ENCODE measurements around the gene PIK3R1.

The PIK3R1 gene

DNA sequence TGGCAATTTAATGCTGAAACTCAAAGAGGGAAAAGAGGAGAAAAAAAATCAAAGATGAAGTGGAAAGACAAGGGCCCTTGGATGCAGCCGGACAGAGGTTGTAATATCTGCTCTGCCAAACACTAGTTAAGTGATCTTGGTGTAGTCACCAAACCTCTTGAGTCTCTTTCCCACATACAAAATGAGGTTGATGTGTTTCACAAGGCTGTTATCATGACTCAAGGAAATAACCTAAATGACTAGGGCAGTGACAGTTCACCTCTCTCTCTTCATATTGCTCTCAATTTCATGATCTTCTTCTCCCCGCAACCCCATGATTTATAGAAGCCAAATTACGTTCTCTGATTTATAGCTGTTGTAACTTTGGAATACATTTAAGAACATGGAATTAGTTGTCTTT lies 44.9 kb downstream of the PIK3R1 start:
- Histone ChIP-seq H3K36me3 (ENCODE audit: control insufficient read depth, insufficient read depth, low read length) (no peaks in the 10 kb centered on the region), H3K9me3 (ENCODE audit: control insufficient read depth, low read length) (no peaks in the 10 kb centered on the region), H3K4me1 (ENCODE audit: control insufficient read depth, insufficient read depth, low read length, poor library complexity, severe bottlenecking) (peaks cover 3% of the 10 kb centered on the region), H3K27ac (ENCODE audit: low read depth, low read length, severe bottlenecking) (no peak overlapping the region), H3K4me3 (ENCODE audit: extremely low read depth, insufficient read depth, low read length, poor library complexity, severe bottlenecking) (no peak overlapping the region)
- 83% methylated on average over 1 of the region's 3 CpGs; no CpG with 5 or more reads in 1 of the 2 experiments for WGBS, 2 experiments (ENCODE audit: insufficient coverage in 2 of 2)

DNA sequence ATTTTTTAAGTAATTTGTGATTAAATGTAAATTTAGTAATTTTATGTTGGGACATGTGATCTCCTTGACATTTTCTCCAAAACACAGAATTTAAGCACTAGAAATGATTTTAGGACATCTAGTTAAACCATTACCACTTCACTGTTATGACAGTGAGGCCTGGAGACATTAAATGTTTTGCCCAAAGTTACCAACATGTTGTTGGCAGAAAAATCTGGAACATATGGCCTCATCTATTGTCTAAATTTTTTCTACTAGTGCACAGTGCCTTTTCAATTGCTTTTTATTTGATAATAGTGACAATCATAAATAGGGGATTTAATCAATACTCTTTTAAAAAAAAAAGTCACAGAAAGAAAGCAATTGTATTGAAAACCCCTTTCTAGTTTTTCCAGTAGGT lies 45.6 kb downstream of the PIK3R1 start:
- Histone ChIP-seq H3K4me3 (ENCODE audit: extremely low read depth, insufficient read depth, low read length, poor library complexity, severe bottlenecking) (no peak overlapping the region), H3K9me3 (ENCODE audit: control insufficient read depth, low read length) (no peaks in the 10 kb centered on the region), H3K27ac (ENCODE audit: low read depth, low read length, severe bottlenecking) (no peak overlapping the region), H3K36me3 (ENCODE audit: control insufficient read depth, insufficient read depth, low read length) (no peaks in the 10 kb centered on the region), H3K4me1 (ENCODE audit: control insufficient read depth, insufficient read depth, low read length, poor library complexity, severe bottlenecking) (peaks cover 3% of the 10 kb centered on the region)

DNA sequence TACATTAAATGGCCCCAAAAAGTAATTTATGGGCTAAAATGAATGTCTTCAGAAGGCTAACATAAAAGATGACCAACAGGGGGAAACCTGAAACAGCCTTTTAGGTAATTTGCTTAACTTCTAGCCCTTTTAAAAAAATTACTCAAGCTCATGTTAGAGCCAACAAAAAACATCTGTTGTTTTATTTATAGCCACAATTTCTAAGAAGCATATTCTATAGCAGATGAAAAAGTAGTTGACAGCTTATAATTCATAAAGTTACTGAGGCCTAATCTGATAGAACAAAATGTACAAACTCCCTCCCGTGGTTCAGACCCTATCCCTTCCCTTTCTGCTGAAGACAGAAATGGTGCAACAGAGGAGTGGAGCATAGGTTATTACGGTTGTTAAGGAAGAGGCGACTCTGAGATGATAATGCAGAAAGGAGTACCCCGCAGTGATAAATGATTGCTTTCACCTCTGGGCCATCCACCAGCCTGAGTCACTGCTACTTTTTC lies 46.1 kb downstream of the PIK3R1 start:
- H3K27ac ChIP-seq (ENCODE audit: low read depth, low read length, severe bottlenecking): no peak overlapping the region
- H3K36me3 ChIP-seq (ENCODE audit: control insufficient read depth, insufficient read depth, low read length): no peaks in the 10 kb centered on the region
- 95% methylated on average over 4 of the region's 4 CpGs; no CpG with 5 or more reads in 1 of the 2 experiments for WGBS, 2 experiments (ENCODE audit: insufficient coverage in 2 of 2)
- H3K4me3 ChIP-seq (ENCODE audit: extremely low read depth, insufficient read depth, low read length, poor library complexity, severe bottlenecking): no peak overlapping the region
- H3K4me1 ChIP-seq (ENCODE audit: control insufficient read depth, insufficient read depth, low read length, poor library complexity, severe bottlenecking): peaks cover 3% of the 10 kb centered on the region
- H3K9me3 ChIP-seq (ENCODE audit: control insufficient read depth, low read length): no peaks in the 10 kb centered on the region

DNA sequence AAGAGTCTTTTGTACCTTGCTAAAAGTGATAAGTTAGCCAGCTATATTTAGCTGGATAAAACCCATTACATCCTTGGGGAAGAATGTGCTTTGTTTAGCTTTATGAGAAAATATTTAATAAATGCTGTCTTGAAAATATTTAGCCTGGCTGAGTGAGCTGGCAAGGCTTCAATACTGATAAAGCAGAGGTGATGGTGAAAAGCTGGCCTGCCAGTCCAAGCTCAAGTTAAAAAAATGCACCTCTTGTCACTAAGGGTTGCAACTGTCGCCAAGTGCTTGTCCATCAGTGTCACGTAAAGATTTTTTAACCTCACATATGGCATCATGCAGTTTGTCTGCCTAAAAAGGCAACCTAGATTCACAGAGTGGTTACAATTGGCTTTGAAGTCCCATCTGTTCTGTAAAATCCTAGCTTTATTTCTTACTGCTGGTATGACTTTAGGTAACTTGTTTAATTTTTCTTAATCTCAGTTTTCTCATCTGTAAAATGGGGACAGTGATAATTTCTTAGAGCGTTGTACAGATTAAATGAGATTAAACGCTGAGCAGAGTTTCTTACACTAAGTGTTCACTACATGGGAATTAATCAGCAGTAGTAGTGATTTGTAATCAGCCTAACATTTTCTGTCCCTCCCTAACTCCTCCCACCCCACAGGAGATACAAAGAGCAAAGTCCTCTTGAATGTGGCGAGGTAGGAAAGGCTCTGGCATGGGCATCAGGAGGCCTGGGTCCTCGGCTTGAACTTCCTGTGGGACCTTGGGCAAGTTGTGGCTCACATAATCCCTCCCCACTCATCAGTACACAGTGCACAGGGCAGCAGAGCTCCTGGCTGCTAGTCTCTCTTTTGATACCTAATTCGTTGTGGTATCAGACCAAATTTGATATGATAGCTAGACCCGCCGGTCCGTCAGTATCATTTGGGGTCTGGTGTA lies 48.7 kb downstream of the PIK3R1 start:
- H3K27ac ChIP-seq (ENCODE audit: low read depth, low read length, severe bottlenecking): no peak overlapping the region
- H3K4me1 ChIP-seq (ENCODE audit: control insufficient read depth, insufficient read depth, low read length, poor library complexity, severe bottlenecking): peaks cover 3% of the 10 kb centered on the region
- 84 to 93% methylated on average over 6 to 8 of the region's 10 CpGs for WGBS, 2 experiments (ENCODE audit: insufficient coverage in 2 of 2)
- H3K36me3 ChIP-seq (ENCODE audit: control insufficient read depth, insufficient read depth, low read length): no peaks in the 10 kb centered on the region
- no peak overlapping the region for H3K4me3 ChIP-seq (ENCODE audit: extremely low read depth, insufficient read depth, low read length, poor library complexity, severe bottlenecking)
- no peaks in the 10 kb centered on the region for H3K9me3 ChIP-seq (ENCODE audit: control insufficient read depth, low read length)

DNA sequence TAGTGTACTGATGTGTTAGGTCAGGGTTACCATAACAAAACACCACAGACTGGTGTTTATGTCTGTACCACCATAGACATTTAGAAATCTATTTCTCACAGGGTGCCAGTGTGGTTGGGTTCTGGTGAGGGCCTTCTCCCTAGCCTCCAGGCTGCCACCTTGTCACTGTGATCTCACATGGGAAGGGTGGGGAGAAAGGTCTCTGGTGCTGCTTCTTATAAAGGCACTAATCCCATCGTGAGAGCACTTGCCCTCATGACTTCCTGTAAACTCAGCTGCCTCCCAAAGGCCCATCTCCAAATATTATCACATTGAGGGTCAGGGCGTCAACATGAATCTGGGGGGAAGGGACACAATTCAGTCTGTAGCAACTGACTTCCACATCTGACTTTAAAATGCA lies 49.8 kb downstream of the PIK3R1 start:
- Histone ChIP-seq H3K9me3 (ENCODE audit: control insufficient read depth, low read length) (no peaks in the 10 kb centered on the region), H3K27ac (ENCODE audit: low read depth, low read length, severe bottlenecking) (no peak overlapping the region), H3K4me3 (ENCODE audit: extremely low read depth, insufficient read depth, low read length, poor library complexity, severe bottlenecking) (no peak overlapping the region), H3K36me3 (ENCODE audit: control insufficient read depth, insufficient read depth, low read length) (no peaks in the 10 kb centered on the region), H3K4me1 (ENCODE audit: control insufficient read depth, insufficient read depth, low read length, poor library complexity, severe bottlenecking) (no peaks in the 10 kb centered on the region)
- 40 to 88% methylated on average over 1 of the region's 2 CpGs for WGBS, 2 experiments (ENCODE audit: insufficient coverage in 2 of 2)

DNA sequence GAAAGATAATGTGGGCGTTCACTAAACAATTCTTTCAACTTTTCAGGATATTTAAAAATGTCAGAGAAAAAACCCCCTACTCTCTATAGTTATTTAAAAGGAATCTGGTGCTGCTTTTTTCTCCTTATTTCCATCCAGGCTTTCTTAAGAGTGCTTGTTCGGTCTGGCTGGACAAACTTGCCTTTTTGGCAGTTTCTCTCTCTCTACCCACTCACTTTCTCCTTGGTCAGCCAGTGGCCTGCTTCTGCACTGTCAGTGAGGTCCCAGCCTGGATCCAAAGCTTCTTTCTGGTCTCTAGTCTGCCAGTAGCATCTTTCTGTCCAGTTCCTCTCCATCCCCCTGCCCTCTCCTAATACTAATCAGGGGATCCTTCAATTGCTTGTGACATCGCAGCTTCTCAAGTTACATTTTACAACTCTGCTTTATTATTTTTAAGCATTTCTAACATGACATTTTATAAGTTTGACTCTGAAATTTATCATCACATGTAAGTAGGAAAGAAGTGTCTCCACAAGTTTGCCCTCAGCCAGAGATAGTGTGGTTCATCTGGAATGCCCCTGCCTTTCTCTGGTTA lies 50.4 kb downstream of the PIK3R1 start:
- Histone ChIP-seq H3K36me3 (ENCODE audit: control insufficient read depth, insufficient read depth, low read length) (no peaks in the 10 kb centered on the region), H3K4me3 (ENCODE audit: extremely low read depth, insufficient read depth, low read length, poor library complexity, severe bottlenecking) (no peak overlapping the region), H3K9me3 (ENCODE audit: control insufficient read depth, low read length) (no peaks in the 10 kb centered on the region), H3K27ac (ENCODE audit: low read depth, low read length, severe bottlenecking) (no peak overlapping the region), H3K4me1 (ENCODE audit: control insufficient read depth, insufficient read depth, low read length, poor library complexity, severe bottlenecking) (no peaks in the 10 kb centered on the region)
- 86 to 100% methylated on average over 1 to 2 of the region's 3 CpGs for WGBS, 2 experiments (ENCODE audit: insufficient coverage in 2 of 2)

DNA sequence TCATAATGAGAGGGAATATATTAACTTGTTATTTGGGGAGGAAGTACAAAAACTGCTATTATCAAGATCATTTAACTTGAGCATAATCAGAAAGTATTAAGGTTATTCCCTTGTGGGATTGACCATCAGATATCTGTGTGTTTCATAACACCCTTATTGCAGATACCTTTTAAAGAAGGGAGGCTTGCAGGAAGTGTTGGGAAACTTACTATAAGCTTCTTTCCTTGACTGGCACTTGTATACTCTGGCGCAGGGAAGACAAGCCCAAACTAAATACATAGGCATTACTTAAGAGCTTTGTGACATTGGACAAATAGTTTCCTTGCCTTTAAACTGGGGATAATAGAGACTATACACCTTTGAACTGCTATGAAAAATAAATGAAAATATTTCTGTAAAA lies 50.9 kb downstream of the PIK3R1 start:
- no peaks in the 10 kb centered on the region for H3K9me3 ChIP-seq (ENCODE audit: control insufficient read depth, low read length)
- no peak overlapping the region for H3K27ac ChIP-seq (ENCODE audit: low read depth, low read length, severe bottlenecking)
- no CpG with 5 or more reads among the region's 1 CpG for WGBS, 2 experiments (ENCODE audit: insufficient coverage in 2 of 2)
- H3K4me3 ChIP-seq (ENCODE audit: extremely low read depth, insufficient read depth, low read length, poor library complexity, severe bottlenecking): no peak overlapping the region
- H3K36me3 ChIP-seq (ENCODE audit: control insufficient read depth, insufficient read depth, low read length): no peaks in the 10 kb centered on the region
- H3K4me1 ChIP-seq (ENCODE audit: control insufficient read depth, insufficient read depth, low read length, poor library complexity, severe bottlenecking): no peaks in the 10 kb centered on the region

DNA sequence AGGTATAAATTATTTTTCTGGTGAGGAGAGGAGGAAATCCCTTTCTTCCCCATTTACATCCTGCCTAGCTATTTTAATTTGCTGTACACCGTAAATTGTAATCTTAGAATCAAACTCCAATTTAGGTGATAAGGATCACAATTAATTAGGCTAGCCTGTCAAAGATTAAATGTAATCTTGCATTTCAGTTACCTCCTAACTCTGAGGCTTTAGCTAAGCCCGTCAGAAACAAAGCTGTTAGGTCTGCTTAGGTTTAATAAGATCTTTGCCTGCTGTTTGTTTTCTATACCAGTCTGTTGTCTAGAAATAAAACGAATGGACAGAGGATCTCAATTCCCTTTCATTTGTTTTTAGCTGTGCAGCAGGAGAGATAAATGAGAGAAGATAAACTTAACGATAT lies 51.5 kb downstream of the PIK3R1 start:
- Histone ChIP-seq H3K4me3 (ENCODE audit: extremely low read depth, insufficient read depth, low read length, poor library complexity, severe bottlenecking) (no peak overlapping the region), H3K9me3 (ENCODE audit: control insufficient read depth, low read length) (no peaks in the 10 kb centered on the region), H3K36me3 (ENCODE audit: control insufficient read depth, insufficient read depth, low read length) (no peaks in the 10 kb centered on the region), H3K27ac (ENCODE audit: low read depth, low read length, severe bottlenecking) (no peak overlapping the region), H3K4me1 (ENCODE audit: control insufficient read depth, insufficient read depth, low read length, poor library complexity, severe bottlenecking) (no peaks in the 10 kb centered on the region)
- WGBS, 2 experiments (ENCODE audit: insufficient coverage in 2 of 2): 33 to 79% methylated on average over 1 to 3 of the region's 4 CpGs

DNA sequence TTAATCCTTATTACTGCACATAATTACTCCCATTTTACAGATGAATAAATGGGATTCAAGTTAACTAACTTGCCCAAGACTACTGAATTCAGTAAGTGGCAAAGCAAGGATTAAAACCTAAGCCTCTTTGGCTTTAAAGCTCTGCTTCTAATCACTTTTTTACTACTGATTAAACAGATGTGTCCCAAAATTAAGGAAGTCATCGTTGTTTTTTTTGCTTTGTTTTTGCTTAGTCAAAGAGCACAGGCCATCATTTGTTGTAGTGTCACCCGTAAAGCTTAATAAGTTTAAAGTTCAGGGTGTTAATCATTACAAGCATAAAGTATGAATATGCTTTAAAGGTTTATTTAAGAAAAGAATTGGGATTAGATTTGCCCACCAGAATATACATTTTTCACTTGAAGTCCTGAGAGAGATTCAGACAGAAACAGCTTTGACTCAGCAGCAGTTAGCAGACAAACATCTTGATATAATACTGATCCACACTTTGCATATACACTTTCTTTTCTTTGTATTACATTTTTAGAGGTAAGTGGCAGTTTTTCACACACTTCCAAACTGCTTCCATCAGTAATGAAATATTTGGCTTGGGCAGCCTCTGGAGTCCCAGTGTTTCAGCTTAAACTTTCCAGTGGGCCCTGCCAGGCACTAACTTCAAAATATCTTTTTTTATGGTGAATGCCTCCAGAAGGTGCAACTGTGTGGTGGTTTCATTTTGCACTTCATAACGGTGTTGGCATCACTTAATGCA lies 52.7 kb downstream of the PIK3R1 start:
- 90% methylated on average over 2 of the region's 3 CpGs; no CpG with 5 or more reads in 1 of the 2 experiments for WGBS, 2 experiments (ENCODE audit: insufficient coverage in 2 of 2)
- Histone ChIP-seq H3K36me3 (ENCODE audit: control insufficient read depth, insufficient read depth, low read length) (no peaks in the 10 kb centered on the region), H3K9me3 (ENCODE audit: control insufficient read depth, low read length) (no peaks in the 10 kb centered on the region), H3K4me1 (ENCODE audit: control insufficient read depth, insufficient read depth, low read length, poor library complexity, severe bottlenecking) (no peaks in the 10 kb centered on the region), H3K4me3 (ENCODE audit: extremely low read depth, insufficient read depth, low read length, poor library complexity, severe bottlenecking) (no peak overlapping the region), H3K27ac (ENCODE audit: low read depth, low read length, severe bottlenecking) (no peak overlapping the region)

DNA sequence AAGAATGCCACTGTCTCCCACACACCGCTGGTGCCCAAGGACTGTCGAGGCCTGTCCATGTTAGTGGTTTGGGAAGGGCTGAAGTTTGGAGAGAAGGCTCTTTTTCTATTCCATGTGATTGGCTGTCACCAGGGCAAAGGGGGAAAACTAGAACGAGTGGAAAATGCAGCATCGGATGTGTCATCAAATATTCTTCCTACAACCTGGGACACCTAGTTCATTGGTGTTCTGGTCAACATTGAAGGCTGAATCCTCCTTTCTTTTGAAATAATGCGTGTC lies 53.2 kb downstream of the PIK3R1 start:
- Histone ChIP-seq H3K4me1 (ENCODE audit: control insufficient read depth, insufficient read depth, low read length, poor library complexity, severe bottlenecking) (no peaks in the 10 kb centered on the region), H3K4me3 (ENCODE audit: extremely low read depth, insufficient read depth, low read length, poor library complexity, severe bottlenecking) (no peak overlapping the region)

More for the DNA sequence above, 53.2 kb downstream of the PIK3R1 start:
- no peak overlapping the region for H3K27ac ChIP-seq (ENCODE audit: low read depth, low read length, severe bottlenecking)
- peaks cover under 1% of the 10 kb centered on the region for H3K36me3 ChIP-seq (ENCODE audit: control insufficient read depth, insufficient read depth, low read length)
- WGBS, 2 experiments (ENCODE audit: insufficient coverage in 2 of 2): 94% methylated on average over 3 of the region's 5 CpGs; no CpG with 5 or more reads in 1 of the 2 experiments
- no peaks in the 10 kb centered on the region for H3K9me3 ChIP-seq (ENCODE audit: control insufficient read depth, low read length)

All from mesodermal cell (in vitro differentiated cells).